ENCODE results near the gene ZNF296. TPM values are rescaled to one million over a fixed set of nuclear protein-coding genes. Genes with fewer than 3 reads are reported as not detected.

Gene ZNF296
- total and polyA plus RNA-seq, 2 of the 13 experiments (the other 11 are each of a cell fraction or from before 2014, with no cell fraction given) = 0.26 to 0.62 TPM

GRCh38 chr19:45124021-45124420 is 47.7 kb upstream of the ZNF296 start:
- FAIRE-seq (no peak), DNase-seq (ENCODE audit: low spot score) (no peak), ATAC-seq (no peak)
- Histone ChIP-seq H2AFZ (ENCODE audit: low read length) (no peak overlapping the region), H3K4me2 (ENCODE audit: low read depth, low read length) (no peak overlapping the region), H3K4me3 (replicated peaks in 1 of 3; ENCODE audit: insufficient read depth in 1 of 3, low read depth in 2 of 3, low read length in 3 of 3) (no peak overlapping the region), H3K36me3 (replicated peaks in 1 of 2; ENCODE audit: control insufficient read depth in 1 of 2, insufficient read depth in 2 of 2, low read length in 2 of 2) (peaks cover 9 to 15% of the 10 kb centered on the region in 2 experiments; a peak in 3 of 5 replicates), H3K4me1 (ENCODE audit: insufficient read depth, low read length) (peaks cover 11% of the 10 kb centered on the region), H3K9me3 (ENCODE audit: low read length) (no peaks in the 10 kb centered on the region), H3K79me2 (ENCODE audit: insufficient read depth, low read length) (peaks cover 54% of the 10 kb centered on the region), H3K27me3 (ENCODE audit: control insufficient read depth in 1 of 2, insufficient read depth in 2 of 2, low read length in 2 of 2) (no peaks in the 10 kb centered on the region), H3K27ac (ENCODE audit: extremely low read length, insufficient read depth, low read length) (no peak overlapping the region), H3K9ac (ENCODE audit: insufficient read depth, low read depth, low read length) (no peak overlapping the region), H4K20me1 (ENCODE audit: insufficient read depth, low read length) (peaks cover 11% of the 10 kb centered on the region; the same call in 1 of the 2 replicates)
- in situ Hi-C loops (cut with HindIII; ENCODE audit: extremely low pct_ligation_motif_present, low pct_unique_long_range_greater_than_20kb) (loop anchor here (10.0 kb wide), 1 partner anchor 109 kb away; no protein-coding TSS in a partner anchor), intact Hi-C loops (cut with micrococcal nuclease; ENCODE audit: unreplicated experiment) (no loop called here)
- WGBS (ENCODE audit: low lambda C conversion rate) = 94% methylated on average over 6 of the region's 6 CpGs
- ChIA-PET CTCF (ENCODE audit: low intra/inter-chr PET ratio, low total read pairs) (no interaction called here), POLR2A (interaction anchor here (0.5 to 1.4 kb wide), 2 partner anchors 9 to 11 kb away, joined by 3 to 4 read pairs; no protein-coding TSS in a partner anchor)
- TF ChIP-seq NFIB (CRISPR knock-in tag; IDR thresholded peaks at IDR 0.05; ENCODE audit: borderline replicate concordance) = no peak
- no peak for TF ChIP-seq ZNF205 (CRISPR knock-in tag; IDR thresholded peaks at IDR 0.05)
- no peak for TF ChIP-seq KDM2A (CRISPR knock-in tag; IDR thresholded peaks at IDR 0.05; ENCODE audit: borderline replicate concordance, low read depth)
- TF ChIP-seq ZNF230 (CRISPR knock-in tag; IDR thresholded peaks at IDR 0.05) = no peak
- no peak for TF ChIP-seq NPAS2 (CRISPR knock-in tag; IDR thresholded peaks at IDR 0.05; ENCODE audit: borderline replicate concordance)
- no peak for TF ChIP-seq NCOA5 (CRISPR knock-in tag; IDR thresholded peaks at IDR 0.05)
- no peak for TF ChIP-seq SP140L (CRISPR knock-in tag; IDR thresholded peaks at IDR 0.05; ENCODE audit: borderline replicate concordance)
- TF ChIP-seq ZSCAN31 (CRISPR knock-in tag; IDR thresholded peaks at IDR 0.05; ENCODE audit: low read depth) = no peak
- no peak for TF ChIP-seq ZNF503 (CRISPR knock-in tag; IDR thresholded peaks at IDR 0.05)
- no TSS peak for BruUV-seq (replicated peaks)
